HG02759 (cell line): ENCODE results near the gene HYCC1.

Experiments used
- ATAC-seq: cut with Tn5 transposase; IDR thresholded peaks from one replicate; pipeline ENCODE4 v1.9.1; 2021; ENCODE audit warnings: mild to moderate bottlenecking, moderate library complexity; ENCODE audit not compliant: unreplicated experiment

Gene HYCC1

GRCh38 chr7:23017309-23017708 lies 3.4 kb upstream of the HYCC1 start:
- ATAC-seq, result no peak

- no peak for ATAC-seq
Observed at GRCh38 chr7:23016345-23017253, 2.7 kb upstream of the HYCC1 start.

- ATAC-seq, result no peak
Observed at GRCh38 chr7:23014681-23015080, 751 bp upstream of the HYCC1 start.

GRCh38 chr7:23012908-23013714 lies 819 bp downstream of the HYCC1 start:
- peak; percentile 12 for ATAC-seq

- ATAC-seq, result no peak
Observed at GRCh38 chr7:23012186-23012585, 1.7 kb downstream of the HYCC1 start.

- ATAC-seq, result no peak
Observed at GRCh38 chr7:23011222-23011924, 2.6 kb downstream of the HYCC1 start.

- no peak for ATAC-seq
Observed at GRCh38 chr7:23009303-23009702, 4.6 kb downstream of the HYCC1 start.

GRCh38 chr7:23004247-23004520 lies 9.7 kb downstream of the HYCC1 start:
- ATAC-seq, result no peak

- no peak for ATAC-seq
Observed at GRCh38 chr7:23003505-23004246, 10.3 kb downstream of the HYCC1 start.

GRCh38 chr7:23002698-23003097 lies 11.2 kb downstream of the HYCC1 start:
- no peak for ATAC-seq

GRCh38 chr7:23001610-23002009 lies 12.3 kb downstream of the HYCC1 start:
- no peak for ATAC-seq

GRCh38 chr7:23000597-23001360 lies 13.2 kb downstream of the HYCC1 start:
- ATAC-seq, result no peak

- ATAC-seq, result no peak
Observed at GRCh38 chr7:22998519-22998896, 15.4 kb downstream of the HYCC1 start.

- no peak for ATAC-seq
Observed at GRCh38 chr7:22997871-22998518, 15.9 kb downstream of the HYCC1 start.

GRCh38 chr7:22996470-22996869 lies 17.5 kb downstream of the HYCC1 start:
- no peak for ATAC-seq

- ATAC-seq, result no peak
Observed at GRCh38 chr7:22995011-22995410, 18.9 kb downstream of the HYCC1 start.

- peak; percentile 73 for ATAC-seq
Observed at GRCh38 chr7:22992874-22993840, 20.8 kb downstream of the HYCC1 start.

- no peak for ATAC-seq
Observed at GRCh38 chr7:22990588-22990949, 23.4 kb downstream of the HYCC1 start.
